ENCODE data around the gene BCOR. TPM values are rescaled to one million over a fixed set of nuclear protein-coding genes. Genes with fewer than 3 reads are reported as not detected.

The BCOR gene
- total RNA-seq, 4 donors from 2014 or later, result 30.9 to 67.4 (median 42.4) TPM

DNA sequence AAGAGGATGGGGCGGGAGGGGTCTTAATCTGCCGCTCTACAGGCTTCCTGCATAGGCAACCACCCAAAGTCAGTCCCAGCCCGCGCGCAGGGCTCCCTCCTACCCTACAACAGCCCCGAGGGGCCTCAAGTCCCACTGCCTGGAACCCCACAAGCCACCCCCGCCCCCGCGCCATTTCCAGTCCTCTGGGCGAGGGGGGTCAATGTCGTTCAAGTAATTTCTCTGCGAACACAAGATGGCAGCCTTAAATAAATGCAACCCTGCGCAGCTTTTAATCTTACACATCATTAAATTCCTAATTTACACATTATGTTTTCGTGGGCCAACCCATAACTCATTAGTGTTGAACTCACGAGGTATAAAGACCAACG is 92.9 kb downstream of the BCOR start:
- no peaks in the 10 kb centered on the region for H3K27me3 ChIP-seq
- intact Hi-C loops (cut with DNase I), result no loop called here
- DNase-seq, result no peak
- WGBS, 2 donors, result 71 to 81% methylated on average over 13 to 16 of the region's 16 CpGs
- no peak overlapping the region for H3K4me3 ChIP-seq (replicated peaks in 1 of 3)
- H3K36me3 ChIP-seq, result no peaks in the 10 kb centered on the region
- no peak for TF ChIP-seq CTCF (IDR thresholded peaks at IDR 0.05)
- TF ChIP-seq POLR2A (IDR thresholded peaks at IDR 0.05), result no peak
- no peaks in the 10 kb centered on the region for H3K9me3 ChIP-seq
- H3K4me1 ChIP-seq, result peaks cover 0 to 15% of the 10 kb centered on the region in 2 donors
- no peak overlapping the region for H3K27ac ChIP-seq

DNA sequence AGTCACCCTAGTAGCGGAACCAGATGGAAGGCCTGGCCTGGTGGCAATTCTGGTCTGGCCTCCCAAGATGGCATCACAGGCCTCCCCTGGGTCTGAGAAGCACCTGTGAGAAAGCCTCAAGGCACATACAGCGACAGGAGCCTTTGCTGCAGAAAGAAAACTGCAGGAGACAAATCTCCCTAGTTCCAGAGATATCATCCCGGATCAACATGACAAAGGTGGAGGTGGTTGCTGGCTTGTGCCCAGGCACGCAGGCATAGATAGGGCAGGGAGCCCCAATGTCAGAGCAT is 93.6 kb downstream of the BCOR start:
- no peak for DNase-seq
- WGBS, 2 donors, result 85% methylated on average over 3 of the region's 4 CpGs; no CpG with 5 or more reads in 1 of the 2 donors
- no peaks in the 10 kb centered on the region for H3K9me3 ChIP-seq
- TF ChIP-seq POLR2A (IDR thresholded peaks at IDR 0.05), result no peak
- TF ChIP-seq CTCF (IDR thresholded peaks at IDR 0.05), result no peak
- H3K4me3 ChIP-seq (replicated peaks in 1 of 3), result no peak overlapping the region
- intact Hi-C loops (cut with DNase I), result no loop called here
- no peak overlapping the region for H3K27ac ChIP-seq
- no peaks in the 10 kb centered on the region for H3K36me3 ChIP-seq
- H3K4me1 ChIP-seq, result peaks cover 0 to 12% of the 10 kb centered on the region in 2 donors
- no peaks in the 10 kb centered on the region for H3K27me3 ChIP-seq

- H3K4me3 ChIP-seq (replicated peaks in 1 of 3), result no peak overlapping the region
- DNase-seq, result no peak
- no peak overlapping the region for H3K27ac ChIP-seq
- intact Hi-C loops (cut with DNase I), result no loop called here
- no peak for TF ChIP-seq POLR2A (IDR thresholded peaks at IDR 0.05)
- TF ChIP-seq CTCF (IDR thresholded peaks at IDR 0.05), result no peak
- H3K27me3 ChIP-seq, result no peaks in the 10 kb centered on the region
- H3K4me1 ChIP-seq, result peaks cover 0 to 10% of the 10 kb centered on the region in 2 donors
- H3K9me3 ChIP-seq, result no peaks in the 10 kb centered on the region
- 53 to 64% methylated on average over 7 to 8 of the region's 8 CpGs for WGBS, 2 donors
- no peaks in the 10 kb centered on the region for H3K36me3 ChIP-seq
Observed at GRCh38 chrX:40003428-40004245, 94.1 kb downstream of the BCOR start.

GRCh38 chrX:40003071-40003427 is 94.7 kb downstream of the BCOR start:
- Histone ChIP-seq H3K4me3 (replicated peaks in 1 of 3) (no peak overlapping the region), H3K27ac (no peak overlapping the region), H3K9me3 (no peaks in the 10 kb centered on the region), H3K36me3 (no peaks in the 10 kb centered on the region), H3K4me1 (peaks cover 0 to 10% of the 10 kb centered on the region in 2 donors), H3K27me3 (no peaks in the 10 kb centered on the region)
- WGBS, 2 donors, result 84 to 90% methylated on average over 4 of the region's 4 CpGs
- DNase-seq, result no peak
- no peak for TF ChIP-seq CTCF (IDR thresholded peaks at IDR 0.05)
- TF ChIP-seq POLR2A (IDR thresholded peaks at IDR 0.05), result no peak
- intact Hi-C loops (cut with DNase I), result no loop called here
